Right atrium auricular region (tissue), 2 donors: ENCODE data around the gene DIP2B. TPM values are rescaled to one million over a fixed set of nuclear protein-coding genes. Genes with fewer than 3 reads are reported as not detected.

Experiments used
- DNase-seq: peaks from one replicate; pipeline ENCODE4 v3.0.0-alpha.2; 2019; ENCODE audit warnings: low spot score
- H3K27ac ChIP-seq, 2 donors: fragments of 200-600 bp; sonication (generic); 1 replicate in 1 of 2; 2 replicates in 1 of 2; pipeline ENCODE4 v1.5.1; 2016 to 2019
- H3K27me3 ChIP-seq, 2 donors: fragments of 200-600 bp; sonication (generic); one replicate each; pipeline versions ENCODE4 v1.5.1 to v1.6.0; 2017 to 2019
- H3K36me3 ChIP-seq: fragments of 200-600 bp; sonication (generic); one replicate; pipeline ENCODE4 v1.5.1; 2016
- H3K4me1 ChIP-seq, 2 donors: fragments of 200-600 bp; sonication (generic); one replicate each; pipeline versions ENCODE4 v1.5.1 to v1.6.0; 2017 to 2019
- H3K4me3 ChIP-seq, 2 donors: fragments of 200-600 bp; sonication (generic); 1 replicate in 1 of 2; 2 replicates in 1 of 2; pipeline ENCODE4 v1.5.1; 2017 to 2019; ENCODE audit warnings: mild to moderate bottlenecking in 1 of 2, moderate library complexity in 1 of 2
- H3K9me3 ChIP-seq, 2 donors: fragments of 200-600 bp; sonication (generic); one replicate each; pipeline ENCODE4 v1.5.1; 2019
- total RNA-seq, 2 donors: library from RNA; depleted of rRNA; stranded (reverse); fragments of >200 nt; gene quantifications; one replicate each; pipeline ENCODE4 v1.1.0, GENCODE V29; 2016
- TF ChIP-seq, protein P1 (sequence below), 2 donors: fragments of 200-600 bp; sonication (generic); IDR thresholded peaks; one replicate each; pipeline ENCODE4 v1.5.1; 2019; ENCODE audit warnings: antibody characterized with exemption in 2 of 2

The DIP2B gene
- total RNA-seq, 2 donors from 2014 or later, result 11.6 to 15.2 TPM

DNA sequence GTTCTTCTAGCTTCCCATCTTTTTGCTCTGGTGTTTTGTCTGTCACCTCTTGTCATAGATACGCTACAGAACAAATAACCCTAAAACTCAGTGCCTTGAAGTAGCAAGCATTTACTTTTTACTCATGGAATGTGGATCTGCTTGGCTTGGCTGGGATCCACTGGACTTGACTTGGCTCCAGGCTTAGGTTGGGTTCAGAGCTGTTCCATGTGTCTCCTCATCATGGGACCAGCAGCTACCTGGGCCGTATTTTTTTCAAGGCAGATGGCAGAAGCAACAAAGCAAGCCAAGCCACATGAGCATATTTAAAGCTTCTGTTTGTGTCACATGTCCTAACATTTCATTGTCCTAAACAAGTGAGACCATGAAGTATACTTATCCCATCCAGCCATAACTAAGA is 210.4 kb downstream of the DIP2B start:
- H3K27ac ChIP-seq, result no peak overlapping the region
- no peaks in the 10 kb centered on the region for H3K4me1 ChIP-seq
- no peak overlapping the region for H3K4me3 ChIP-seq
- H3K27me3 ChIP-seq, result no peaks in the 10 kb centered on the region
- peaks cover 31% of the 10 kb centered on the region for H3K36me3 ChIP-seq
- no peak for DNase-seq
- TF ChIP-seq, protein P1, sequence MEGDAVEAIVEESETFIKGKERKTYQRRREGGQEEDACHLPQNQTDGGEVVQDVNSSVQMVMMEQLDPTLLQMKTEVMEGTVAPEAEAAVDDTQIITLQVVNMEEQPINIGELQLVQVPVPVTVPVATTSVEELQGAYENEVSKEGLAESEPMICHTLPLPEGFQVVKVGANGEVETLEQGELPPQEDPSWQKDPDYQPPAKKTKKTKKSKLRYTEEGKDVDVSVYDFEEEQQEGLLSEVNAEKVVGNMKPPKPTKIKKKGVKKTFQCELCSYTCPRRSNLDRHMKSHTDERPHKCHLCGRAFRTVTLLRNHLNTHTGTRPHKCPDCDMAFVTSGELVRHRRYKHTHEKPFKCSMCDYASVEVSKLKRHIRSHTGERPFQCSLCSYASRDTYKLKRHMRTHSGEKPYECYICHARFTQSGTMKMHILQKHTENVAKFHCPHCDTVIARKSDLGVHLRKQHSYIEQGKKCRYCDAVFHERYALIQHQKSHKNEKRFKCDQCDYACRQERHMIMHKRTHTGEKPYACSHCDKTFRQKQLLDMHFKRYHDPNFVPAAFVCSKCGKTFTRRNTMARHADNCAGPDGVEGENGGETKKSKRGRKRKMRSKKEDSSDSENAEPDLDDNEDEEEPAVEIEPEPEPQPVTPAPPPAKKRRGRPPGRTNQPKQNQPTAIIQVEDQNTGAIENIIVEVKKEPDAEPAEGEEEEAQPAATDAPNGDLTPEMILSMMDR (IDR thresholded peaks at IDR 0.05), result no peak
- H3K9me3 ChIP-seq, result no peaks in the 10 kb centered on the region

DNA sequence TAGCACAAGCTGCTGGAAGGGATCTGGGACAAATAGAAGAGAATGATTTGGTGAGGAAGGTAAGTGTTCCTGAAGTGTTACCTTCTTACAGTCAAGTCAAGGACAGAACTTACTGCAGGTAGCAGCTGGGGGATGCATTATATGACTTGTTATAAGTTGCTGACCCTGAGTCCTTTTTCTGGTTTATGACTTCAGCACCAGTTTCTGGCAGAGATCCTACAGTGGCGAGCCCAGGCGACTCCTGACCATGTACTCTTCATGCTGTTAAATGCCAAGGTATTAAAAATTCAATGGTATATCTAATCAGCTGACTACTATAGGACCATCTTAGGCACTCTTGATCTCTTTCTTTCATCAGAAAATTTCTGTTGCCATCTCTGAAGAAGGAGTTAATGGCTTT is 214.0 kb downstream of the DIP2B start:
- no peak overlapping the region for H3K27ac ChIP-seq
- TF ChIP-seq, protein P1 (IDR thresholded peaks at IDR 0.05), result no peak
- H3K4me1 ChIP-seq, result no peaks in the 10 kb centered on the region
- DNase-seq, result no peak
- H3K9me3 ChIP-seq, result no peaks in the 10 kb centered on the region
- H3K27me3 ChIP-seq, result no peaks in the 10 kb centered on the region
- H3K36me3 ChIP-seq, result peaks cover 61% of the 10 kb centered on the region
- no peak overlapping the region for H3K4me3 ChIP-seq

- peaks cover 64% of the 10 kb centered on the region for H3K36me3 ChIP-seq
- H3K27me3 ChIP-seq, result no peaks in the 10 kb centered on the region
- peaks cover 0 to 6% of the 10 kb centered on the region in 2 donors for H3K4me1 ChIP-seq
- H3K4me3 ChIP-seq, result no peak overlapping the region
- no peaks in the 10 kb centered on the region for H3K9me3 ChIP-seq
- H3K27ac ChIP-seq, result no peak overlapping the region
- TF ChIP-seq, protein P1 (IDR thresholded peaks at IDR 0.05), result no peak
- no peak for DNase-seq
Observed at GRCh38 chr12:50720085-50720484, 215.3 kb downstream of the DIP2B start.

DNA sequence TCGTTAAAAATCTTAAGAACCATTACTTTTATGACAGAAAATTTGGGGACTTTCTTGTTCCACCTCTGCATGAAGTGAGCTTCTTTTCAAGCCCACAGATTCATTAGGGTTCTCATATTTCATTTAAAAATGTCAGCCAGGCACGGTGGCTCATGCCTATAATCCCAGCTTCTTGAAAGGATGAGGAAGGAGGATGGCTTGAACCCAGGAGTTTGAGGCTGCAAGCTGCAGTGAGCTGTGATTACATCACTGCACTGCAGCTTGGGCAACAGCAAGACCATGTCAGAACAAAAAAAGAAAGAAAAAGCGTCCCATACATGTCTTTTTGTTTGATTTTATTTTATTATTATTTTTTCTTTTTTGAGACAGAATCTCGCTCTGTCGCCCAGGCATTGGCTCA is 215.7 kb downstream of the DIP2B start:
- Histone ChIP-seq H3K4me1 (peaks cover 0 to 9% of the 10 kb centered on the region in 2 donors), H3K36me3 (peaks cover 63% of the 10 kb centered on the region), H3K4me3 (no peak overlapping the region), H3K9me3 (no peaks in the 10 kb centered on the region), H3K27me3 (no peaks in the 10 kb centered on the region), H3K27ac (no peak overlapping the region)
- TF ChIP-seq, protein P1 (IDR thresholded peaks at IDR 0.05), result no peak
- DNase-seq, result no peak

DNA sequence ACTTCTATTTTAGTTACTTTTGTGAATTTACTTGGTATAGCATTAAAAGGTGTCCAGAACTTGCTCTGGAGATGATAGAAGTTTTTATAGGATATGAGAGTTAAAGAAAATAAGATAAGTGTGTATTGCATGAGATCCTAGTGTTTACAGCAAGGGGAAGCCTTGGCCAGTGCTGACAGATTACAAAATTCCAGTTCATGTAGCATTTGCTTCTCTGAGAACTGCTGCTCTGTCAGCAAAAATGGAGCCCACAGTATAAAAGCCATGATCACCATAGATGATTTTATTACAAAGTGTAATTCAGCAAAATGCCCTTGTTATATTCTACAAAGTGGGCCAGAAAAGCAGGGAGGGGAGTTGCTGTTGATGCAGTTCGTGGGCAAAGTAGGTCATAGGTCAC is 219.1 kb downstream of the DIP2B start:
- H3K27ac ChIP-seq, result no peak overlapping the region

More for the DNA sequence above, 219.1 kb downstream of the DIP2B start:
- Histone ChIP-seq H3K4me1 (peaks cover 0 to 10% of the 10 kb centered on the region in 2 donors), H3K4me3 (no peak overlapping the region), H3K27me3 (no peaks in the 10 kb centered on the region), H3K36me3 (peaks cover 63% of the 10 kb centered on the region), H3K9me3 (no peaks in the 10 kb centered on the region)
- DNase-seq, result no peak
- TF ChIP-seq, protein P1 (IDR thresholded peaks at IDR 0.05), result no peak
